HG03575 (cell line): Measurements from ENCODE around the gene HS1BP3.

Experiments
- ATAC-seq: cut with Tn5 transposase; IDR thresholded peaks from one replicate; pipeline ENCODE4 v1.9.1; 2021; ENCODE audit not compliant: unreplicated experiment, insufficient number of reproducible peaks, low FRiP score; ENCODE audit errors: extremely low read depth

Gene HS1BP3

GRCh38 chr2:20569464-20570223 is 81.3 kb downstream of the HS1BP3 start:
- no peak for ATAC-seq

- no peak for ATAC-seq
Measured at GRCh38 chr2:20568501-20569463, 82.1 kb downstream of the HS1BP3 start.

DNA sequence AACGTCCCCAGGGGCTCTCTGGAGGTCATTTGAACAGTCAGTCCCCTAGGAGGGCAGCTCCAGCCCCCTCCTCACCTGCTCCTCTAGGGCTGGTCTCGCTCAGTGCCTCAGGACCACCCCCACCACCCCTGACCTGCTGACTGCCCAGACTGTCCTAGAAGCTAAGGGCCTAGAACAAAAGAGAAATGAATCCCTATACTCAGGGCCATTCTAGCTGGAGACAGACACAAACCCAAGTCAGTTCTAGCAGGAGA is 83.0 kb downstream of the HS1BP3 start:
- ATAC-seq, result no peak
